PC-3 (cell line): ENCODE data around the gene LRRC45.

Experiments used
- EZH2 ChIP-seq: fragments of 300-600 bp; sonication (generic); IDR thresholded peaks from one replicate; pipeline ENCODE4 v1.6.1; 2017; ENCODE audit warnings: antibody characterized with exemption, mild to moderate bottlenecking, low read length; ENCODE audit not compliant: unreplicated experiment
- EZH2phosphoT487 ChIP-seq: fragments of 300-600 bp; sonication (generic); IDR thresholded peaks from 2 replicates; pipeline ENCODE4 v1.6.1; 2018; ENCODE audit warnings: mild to moderate bottlenecking, antibody characterized with exemption, low read length, borderline replicate concordance
- TF ChIP-seq, protein P1 (sequence below): fragments of 300-600 bp; sonication (generic); conservative IDR thresholded peaks from 2 replicates; pipeline ENCODE4 v1.5.1; 2017; ENCODE audit warnings: antibody characterized with exemption, low read depth, mild to moderate bottlenecking, low read length

DNA sequence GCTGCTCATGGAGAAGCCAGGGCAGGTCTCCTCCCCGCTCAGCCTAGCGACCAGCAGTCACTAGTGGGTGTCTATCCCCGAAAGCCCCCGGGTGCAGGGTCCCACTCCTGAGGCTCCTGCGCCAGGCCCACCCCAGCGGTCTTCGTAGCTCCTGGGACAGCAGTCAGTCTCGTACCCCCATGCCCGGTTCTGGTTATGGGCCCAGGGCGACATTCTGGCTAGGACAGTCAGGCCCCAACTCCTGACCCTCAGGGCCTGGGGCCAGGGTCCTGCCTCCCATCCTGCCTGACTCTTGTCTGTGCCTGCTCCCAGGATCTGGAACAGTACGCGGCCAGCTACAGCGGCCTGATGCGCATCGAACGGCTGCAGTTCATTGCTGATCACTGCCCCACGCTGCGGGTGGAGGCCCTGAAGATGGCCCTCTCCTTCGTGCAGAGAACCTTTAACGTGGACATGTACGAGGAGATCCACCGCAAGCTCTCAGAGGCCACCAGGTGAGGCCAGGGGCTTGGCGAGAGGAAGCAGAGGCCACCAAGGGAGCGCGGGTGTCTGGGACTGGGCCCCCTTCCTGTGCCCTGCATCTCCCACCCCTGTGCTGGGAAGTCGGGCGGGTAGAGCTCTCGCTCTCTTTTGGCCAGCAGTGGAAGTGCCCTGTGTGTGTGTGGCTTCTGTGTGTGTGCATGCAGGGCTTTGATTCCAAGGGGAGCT lies 30.6 kb downstream of the LRRC45 start:
- no peak for TF ChIP-seq EZH2
- TF ChIP-seq, protein P1, sequence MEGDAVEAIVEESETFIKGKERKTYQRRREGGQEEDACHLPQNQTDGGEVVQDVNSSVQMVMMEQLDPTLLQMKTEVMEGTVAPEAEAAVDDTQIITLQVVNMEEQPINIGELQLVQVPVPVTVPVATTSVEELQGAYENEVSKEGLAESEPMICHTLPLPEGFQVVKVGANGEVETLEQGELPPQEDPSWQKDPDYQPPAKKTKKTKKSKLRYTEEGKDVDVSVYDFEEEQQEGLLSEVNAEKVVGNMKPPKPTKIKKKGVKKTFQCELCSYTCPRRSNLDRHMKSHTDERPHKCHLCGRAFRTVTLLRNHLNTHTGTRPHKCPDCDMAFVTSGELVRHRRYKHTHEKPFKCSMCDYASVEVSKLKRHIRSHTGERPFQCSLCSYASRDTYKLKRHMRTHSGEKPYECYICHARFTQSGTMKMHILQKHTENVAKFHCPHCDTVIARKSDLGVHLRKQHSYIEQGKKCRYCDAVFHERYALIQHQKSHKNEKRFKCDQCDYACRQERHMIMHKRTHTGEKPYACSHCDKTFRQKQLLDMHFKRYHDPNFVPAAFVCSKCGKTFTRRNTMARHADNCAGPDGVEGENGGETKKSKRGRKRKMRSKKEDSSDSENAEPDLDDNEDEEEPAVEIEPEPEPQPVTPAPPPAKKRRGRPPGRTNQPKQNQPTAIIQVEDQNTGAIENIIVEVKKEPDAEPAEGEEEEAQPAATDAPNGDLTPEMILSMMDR: no peak
- no peak for TF ChIP-seq EZH2phosphoT487
